Measurements from ENCODE around the gene PCTP.

The PCTP gene

DNA sequence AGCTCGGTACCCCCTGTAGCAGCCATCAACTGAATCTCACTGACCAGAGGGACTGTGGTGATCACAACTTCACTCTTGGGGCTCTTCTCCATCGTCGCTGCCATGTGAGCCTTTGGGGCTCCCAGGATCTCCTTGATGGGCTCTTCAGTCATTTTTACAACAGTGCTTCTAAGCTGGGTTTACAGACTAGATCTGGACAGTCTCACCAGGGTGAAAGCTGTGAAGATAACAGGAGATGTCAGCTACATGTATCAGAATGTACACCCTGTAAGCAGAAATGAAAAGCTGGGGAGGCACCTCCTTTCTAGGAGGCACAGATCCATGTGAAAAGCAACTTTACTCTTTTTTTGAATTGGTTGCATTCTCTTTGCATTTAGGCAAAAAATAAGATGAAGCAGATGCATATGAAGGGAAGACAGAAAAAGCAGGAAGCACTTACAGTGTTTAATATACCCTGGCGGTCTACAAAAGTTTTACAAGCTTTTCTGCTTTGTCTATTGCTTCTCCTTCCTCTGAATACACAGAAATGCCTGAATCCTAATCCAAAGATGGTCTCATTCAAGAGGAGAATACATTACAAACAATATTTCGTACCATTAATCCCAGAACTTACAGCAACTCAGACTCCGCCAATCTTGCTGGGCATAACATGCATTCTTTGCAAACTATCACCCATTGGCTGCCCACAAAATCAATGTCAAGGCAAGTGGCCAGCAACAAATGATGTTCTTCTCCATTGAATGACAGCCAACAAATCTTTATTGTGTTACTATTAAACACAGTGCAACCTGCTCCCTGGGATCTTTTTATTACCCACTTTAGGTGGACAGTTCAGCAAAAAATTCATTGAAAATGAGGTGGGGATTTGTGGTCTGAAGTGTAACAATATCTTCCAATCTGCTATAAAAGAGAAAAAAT, 29.7 kb upstream of the PCTP start:
- H3K4me3 ChIP-seq (ENCODE audit: severe bottlenecking), result no peak overlapping the region
- H3K27me3 ChIP-seq (ENCODE audit: insufficient read depth, poor library complexity, severe bottlenecking), result no peaks in the 10 kb centered on the region
- ATAC-seq (ENCODE audit: low read depth), result no peak
- TF ChIP-seq, protein P1, sequence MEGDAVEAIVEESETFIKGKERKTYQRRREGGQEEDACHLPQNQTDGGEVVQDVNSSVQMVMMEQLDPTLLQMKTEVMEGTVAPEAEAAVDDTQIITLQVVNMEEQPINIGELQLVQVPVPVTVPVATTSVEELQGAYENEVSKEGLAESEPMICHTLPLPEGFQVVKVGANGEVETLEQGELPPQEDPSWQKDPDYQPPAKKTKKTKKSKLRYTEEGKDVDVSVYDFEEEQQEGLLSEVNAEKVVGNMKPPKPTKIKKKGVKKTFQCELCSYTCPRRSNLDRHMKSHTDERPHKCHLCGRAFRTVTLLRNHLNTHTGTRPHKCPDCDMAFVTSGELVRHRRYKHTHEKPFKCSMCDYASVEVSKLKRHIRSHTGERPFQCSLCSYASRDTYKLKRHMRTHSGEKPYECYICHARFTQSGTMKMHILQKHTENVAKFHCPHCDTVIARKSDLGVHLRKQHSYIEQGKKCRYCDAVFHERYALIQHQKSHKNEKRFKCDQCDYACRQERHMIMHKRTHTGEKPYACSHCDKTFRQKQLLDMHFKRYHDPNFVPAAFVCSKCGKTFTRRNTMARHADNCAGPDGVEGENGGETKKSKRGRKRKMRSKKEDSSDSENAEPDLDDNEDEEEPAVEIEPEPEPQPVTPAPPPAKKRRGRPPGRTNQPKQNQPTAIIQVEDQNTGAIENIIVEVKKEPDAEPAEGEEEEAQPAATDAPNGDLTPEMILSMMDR (IDR thresholded peaks at IDR 0.05; ENCODE audit: poor library complexity, severe bottlenecking), result no peak
- H3K9me3 ChIP-seq (ENCODE audit: severe bottlenecking), result no peaks in the 10 kb centered on the region
- DNase-seq (ENCODE audit: low spot score), result no peak
- peaks cover 2% of the 10 kb centered on the region for H3K4me1 ChIP-seq (ENCODE audit: insufficient read depth, poor library complexity, severe bottlenecking)
- H3K36me3 ChIP-seq (ENCODE audit: low read depth), result no peaks in the 10 kb centered on the region
- no peak overlapping the region for H3K27ac ChIP-seq (ENCODE audit: poor library complexity, severe bottlenecking)

DNA sequence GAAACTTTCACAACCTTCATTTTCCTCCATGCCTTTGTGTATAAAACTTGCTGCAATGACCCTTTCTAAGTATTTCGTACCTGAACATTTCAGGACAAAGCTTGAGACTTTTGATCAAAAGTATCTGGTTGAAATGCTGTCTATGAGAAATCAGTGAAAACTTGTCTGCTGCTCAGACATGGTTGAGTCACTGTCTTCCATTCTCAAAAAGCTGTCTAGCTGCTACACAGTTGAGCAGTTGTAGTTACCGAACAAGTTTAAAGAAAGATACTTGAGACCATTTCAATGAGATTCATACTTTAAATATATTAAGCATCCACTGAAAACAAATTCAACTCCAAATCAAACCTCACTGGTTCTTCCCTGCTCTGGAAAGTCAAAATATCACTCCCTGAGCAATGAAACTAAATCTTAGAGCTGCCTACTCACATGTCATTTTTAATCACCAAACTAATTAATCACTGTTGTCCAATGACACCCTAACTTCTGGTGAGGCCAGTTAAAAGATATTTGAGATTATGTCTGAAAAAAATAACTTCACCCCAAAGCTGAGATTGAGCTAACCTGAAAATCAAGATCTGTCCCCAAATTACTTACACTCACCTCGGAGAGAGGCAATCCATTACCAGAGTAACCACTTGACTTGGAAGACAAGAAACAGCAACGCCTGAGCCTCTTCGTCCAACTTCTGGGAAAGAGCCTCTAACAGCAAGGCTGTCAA, 28.7 kb upstream of the PCTP start:
- no peak for ATAC-seq (ENCODE audit: low read depth)
- TF ChIP-seq, protein P1 (IDR thresholded peaks at IDR 0.05; ENCODE audit: poor library complexity, severe bottlenecking), result no peak
- H3K27ac ChIP-seq (ENCODE audit: poor library complexity, severe bottlenecking), result no peak overlapping the region
- no peaks in the 10 kb centered on the region for H3K36me3 ChIP-seq (ENCODE audit: low read depth)
- no peaks in the 10 kb centered on the region for H3K27me3 ChIP-seq (ENCODE audit: insufficient read depth, poor library complexity, severe bottlenecking)
- peaks cover 12% of the 10 kb centered on the region for H3K4me1 ChIP-seq (ENCODE audit: insufficient read depth, poor library complexity, severe bottlenecking)
- no peaks in the 10 kb centered on the region for H3K9me3 ChIP-seq (ENCODE audit: severe bottlenecking)
- DNase-seq (ENCODE audit: low spot score), result no peak
- H3K4me3 ChIP-seq (ENCODE audit: severe bottlenecking), result no peak overlapping the region

DNA sequence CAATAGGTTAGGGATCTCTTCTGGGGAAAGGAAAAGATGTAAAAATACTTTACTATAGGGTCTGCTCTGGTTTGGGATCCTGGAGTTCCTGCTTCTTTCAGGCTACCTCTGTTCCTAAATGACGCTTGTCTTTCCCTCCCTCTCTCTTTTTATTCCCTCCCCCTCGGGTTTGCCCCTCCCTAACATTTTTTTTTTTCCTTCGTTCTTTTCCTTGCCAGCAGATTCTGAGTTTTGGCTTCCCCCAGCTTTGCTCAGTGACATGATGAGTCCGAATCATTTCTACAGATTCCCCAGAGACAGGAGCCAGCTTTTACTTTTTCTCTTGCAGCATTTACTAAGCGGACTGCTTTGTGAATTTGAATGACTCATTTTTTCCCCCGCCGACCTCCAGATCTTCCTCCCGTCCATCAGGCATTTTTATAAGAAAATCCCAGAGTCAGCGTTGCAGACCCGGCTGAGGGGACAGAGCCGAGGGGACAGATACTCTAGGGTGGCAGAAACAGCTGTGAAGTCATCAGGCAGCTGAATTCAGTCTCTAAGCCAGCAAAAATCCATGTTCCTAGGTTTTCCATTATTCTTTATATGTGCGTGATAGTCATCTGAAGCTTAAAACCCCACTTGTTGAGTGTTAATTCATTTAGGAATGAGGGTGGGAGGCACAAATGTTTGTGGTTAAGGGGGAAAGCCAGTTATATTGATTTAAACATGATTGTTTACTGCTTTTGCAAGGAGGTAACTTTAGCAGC, 27.9 kb upstream of the PCTP start, which contains the start of gene TMEM100:
Gene TMEM100, minus strand, starts transcription at position 123 of the 746 bp plus-strand sequence. CDS start 1,794 bp downstream, outside the sequence.
- TF ChIP-seq, protein P1 (IDR thresholded peaks at IDR 0.05; ENCODE audit: poor library complexity, severe bottlenecking), result no peak
- no peak for ATAC-seq (ENCODE audit: low read depth)
- H3K4me1 ChIP-seq (ENCODE audit: insufficient read depth, poor library complexity, severe bottlenecking), result peaks cover 19% of the 10 kb centered on the region

DNA sequence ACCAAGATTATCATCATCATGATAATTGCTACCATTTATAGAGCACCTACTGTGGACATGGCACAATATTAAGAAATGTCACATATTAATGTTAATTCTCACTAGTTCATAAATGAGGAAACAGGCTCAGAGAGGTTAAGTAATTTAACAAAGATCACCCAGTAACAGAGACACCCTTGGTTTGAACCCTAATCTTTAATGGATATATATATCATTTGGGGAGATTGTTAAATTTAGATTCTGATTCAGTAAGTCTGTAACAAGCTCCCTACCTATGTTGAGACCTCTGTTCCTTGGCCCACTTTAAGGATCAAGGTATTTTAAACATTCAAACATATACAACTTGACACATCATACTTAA, 27.4 kb upstream of the PCTP start:
- TF ChIP-seq, protein P1 (IDR thresholded peaks at IDR 0.05; ENCODE audit: poor library complexity, severe bottlenecking), result no peak
- Histone ChIP-seq H3K27me3 (ENCODE audit: insufficient read depth, poor library complexity, severe bottlenecking) (no peaks in the 10 kb centered on the region), H3K4me1 (ENCODE audit: insufficient read depth, poor library complexity, severe bottlenecking) (peaks cover 25% of the 10 kb centered on the region), H3K4me3 (ENCODE audit: severe bottlenecking) (no peak overlapping the region), H3K36me3 (ENCODE audit: low read depth) (no peaks in the 10 kb centered on the region), H3K9me3 (ENCODE audit: severe bottlenecking) (no peaks in the 10 kb centered on the region), H3K27ac (ENCODE audit: poor library complexity, severe bottlenecking) (no peak overlapping the region)
- no peak for DNase-seq (ENCODE audit: low spot score)
- ATAC-seq (ENCODE audit: low read depth), result no peak

More for the DNA sequence above, 27.9 kb upstream of the PCTP start, which contains the start of gene TMEM100:
- no peaks in the 10 kb centered on the region for H3K36me3 ChIP-seq (ENCODE audit: low read depth)
- no peak for DNase-seq (ENCODE audit: low spot score)
- no peak within 1 kb of the TSS for H3K27ac ChIP-seq (ENCODE audit: poor library complexity, severe bottlenecking)
- H3K4me3 ChIP-seq (ENCODE audit: severe bottlenecking), result no peak within 1 kb of the TSS
- H3K27me3 ChIP-seq (ENCODE audit: insufficient read depth, poor library complexity, severe bottlenecking), result no peaks in the 10 kb centered on the region
- H3K9me3 ChIP-seq (ENCODE audit: severe bottlenecking), result no peaks in the 10 kb centered on the region

All from RWPE2 (cell line).